ENCODE data around the gene ZNF653.
A peak's percentile ranks its signal among the peaks of the same experiment; 100 is the strongest.

The ZNF653 gene, protein sequence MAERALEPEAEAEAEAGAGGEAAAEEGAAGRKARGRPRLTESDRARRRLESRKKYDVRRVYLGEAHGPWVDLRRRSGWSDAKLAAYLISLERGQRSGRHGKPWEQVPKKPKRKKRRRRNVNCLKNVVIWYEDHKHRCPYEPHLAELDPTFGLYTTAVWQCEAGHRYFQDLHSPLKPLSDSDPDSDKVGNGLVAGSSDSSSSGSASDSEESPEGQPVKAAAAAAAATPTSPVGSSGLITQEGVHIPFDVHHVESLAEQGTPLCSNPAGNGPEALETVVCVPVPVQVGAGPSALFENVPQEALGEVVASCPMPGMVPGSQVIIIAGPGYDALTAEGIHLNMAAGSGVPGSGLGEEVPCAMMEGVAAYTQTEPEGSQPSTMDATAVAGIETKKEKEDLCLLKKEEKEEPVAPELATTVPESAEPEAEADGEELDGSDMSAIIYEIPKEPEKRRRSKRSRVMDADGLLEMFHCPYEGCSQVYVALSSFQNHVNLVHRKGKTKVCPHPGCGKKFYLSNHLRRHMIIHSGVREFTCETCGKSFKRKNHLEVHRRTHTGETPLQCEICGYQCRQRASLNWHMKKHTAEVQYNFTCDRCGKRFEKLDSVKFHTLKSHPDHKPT

DNA sequence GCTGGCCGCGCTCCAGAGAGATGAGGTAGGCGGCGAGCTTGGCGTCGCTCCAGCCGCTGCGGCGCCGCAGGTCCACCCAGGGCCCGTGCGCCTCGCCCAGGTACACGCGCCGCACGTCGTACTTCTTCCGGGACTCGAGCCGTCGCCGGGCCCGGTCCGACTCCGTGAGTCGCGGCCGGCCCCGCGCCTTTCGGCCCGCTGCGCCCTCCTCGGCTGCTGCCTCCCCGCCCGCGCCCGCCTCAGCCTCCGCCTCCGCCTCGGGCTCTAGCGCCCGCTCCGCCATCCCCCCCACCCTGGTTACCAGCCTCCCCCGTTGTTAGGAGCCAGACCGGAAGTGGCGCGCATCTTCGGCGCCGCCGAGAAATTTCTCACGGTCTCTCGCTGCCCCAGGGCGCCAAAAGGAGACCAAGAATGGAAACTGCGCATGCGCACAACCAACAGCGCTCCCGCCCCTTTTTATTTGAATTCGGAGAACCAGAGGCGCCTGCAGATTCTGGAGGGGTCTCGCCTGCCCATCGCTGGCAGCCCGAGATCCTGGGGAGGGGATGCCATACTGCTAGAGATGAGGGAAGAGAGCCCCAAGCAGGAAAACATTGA is at the start of gene ZNF653:
Gene ZNF653, minus strand, starts transcription at position 336 of the 597 bp plus-strand sequence. Its CDS starts 53 bp downstream, at position 283.
- peak; percentile 95 for DNase-seq

DNA sequence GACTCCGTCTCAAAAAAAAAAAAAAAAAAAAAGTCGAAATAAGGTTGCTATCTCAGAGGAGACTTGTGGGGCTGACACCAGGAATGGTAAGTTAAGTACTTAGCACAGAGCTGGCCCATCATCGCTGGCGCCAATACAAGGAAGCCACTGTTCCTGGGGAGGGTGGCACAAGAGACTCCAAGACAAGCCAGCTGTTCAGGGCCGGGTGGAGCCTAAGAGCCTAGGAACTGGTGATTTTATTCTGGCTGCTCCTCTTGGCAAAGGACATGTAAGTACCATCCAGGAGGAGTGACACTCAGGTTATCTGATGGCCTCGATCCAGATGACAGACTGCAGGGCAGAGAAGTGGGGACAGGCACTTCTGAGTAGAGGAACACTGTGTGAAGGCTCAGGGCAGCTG is 49.6 kb upstream of the ZNF653 start:
- DNase-seq, result no peak

DNA sequence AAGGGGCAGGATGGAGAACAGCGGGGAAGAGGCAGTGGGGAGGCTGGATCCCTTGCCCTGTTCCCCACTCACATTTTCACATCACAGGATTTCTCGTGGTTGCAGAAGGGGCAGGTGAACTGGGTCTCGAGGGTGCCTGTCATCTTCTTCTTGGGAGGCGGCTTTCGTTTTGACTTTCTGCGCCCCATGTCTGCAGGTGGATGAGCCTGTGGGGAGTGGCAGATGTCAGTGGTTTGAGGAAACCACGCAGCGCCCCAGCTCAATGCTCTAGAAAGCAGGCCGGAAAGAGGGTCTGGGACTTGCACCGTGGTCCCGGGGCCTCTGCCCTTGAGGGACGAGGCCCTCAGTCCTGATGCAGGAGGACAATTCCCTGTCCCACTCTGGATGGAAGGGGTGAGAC is 48.5 kb upstream of the ZNF653 start:
- DNase-seq, result no peak

DNA sequence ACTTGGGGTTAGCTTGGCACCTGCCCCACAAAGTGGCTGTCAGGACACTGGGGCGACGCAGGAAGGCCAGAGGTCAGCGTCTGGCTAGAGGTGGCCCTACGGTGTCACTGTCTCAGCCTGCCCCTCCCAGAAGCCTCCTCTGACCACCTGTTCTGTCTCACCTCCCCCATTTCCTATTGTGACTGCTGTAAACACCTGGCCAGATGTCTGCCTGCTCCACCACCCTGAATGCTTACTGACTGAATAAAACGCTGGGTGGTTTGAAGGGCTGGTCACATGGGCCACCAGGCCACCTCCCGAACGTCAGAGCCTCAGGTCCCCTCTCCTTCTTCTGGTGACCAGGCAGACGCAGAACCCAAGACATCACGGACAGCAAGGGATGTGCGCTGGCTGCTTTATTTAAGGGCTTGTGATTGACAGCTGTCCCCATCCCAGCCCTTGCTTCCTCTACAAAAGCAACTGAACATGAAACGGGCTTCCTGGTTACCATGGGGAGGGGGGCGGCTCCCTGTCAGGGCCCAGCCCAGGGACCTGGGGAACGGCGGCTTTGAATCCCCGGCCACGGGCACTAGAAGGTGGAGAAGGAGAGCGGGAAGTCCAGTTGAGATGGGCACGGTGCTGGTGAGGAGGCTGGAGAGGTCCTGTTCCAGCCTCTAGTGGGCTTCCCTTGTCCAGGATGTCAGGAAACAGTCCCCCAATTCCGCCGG is 47.2 kb upstream of the ZNF653 start:
- no peak for DNase-seq

DNA sequence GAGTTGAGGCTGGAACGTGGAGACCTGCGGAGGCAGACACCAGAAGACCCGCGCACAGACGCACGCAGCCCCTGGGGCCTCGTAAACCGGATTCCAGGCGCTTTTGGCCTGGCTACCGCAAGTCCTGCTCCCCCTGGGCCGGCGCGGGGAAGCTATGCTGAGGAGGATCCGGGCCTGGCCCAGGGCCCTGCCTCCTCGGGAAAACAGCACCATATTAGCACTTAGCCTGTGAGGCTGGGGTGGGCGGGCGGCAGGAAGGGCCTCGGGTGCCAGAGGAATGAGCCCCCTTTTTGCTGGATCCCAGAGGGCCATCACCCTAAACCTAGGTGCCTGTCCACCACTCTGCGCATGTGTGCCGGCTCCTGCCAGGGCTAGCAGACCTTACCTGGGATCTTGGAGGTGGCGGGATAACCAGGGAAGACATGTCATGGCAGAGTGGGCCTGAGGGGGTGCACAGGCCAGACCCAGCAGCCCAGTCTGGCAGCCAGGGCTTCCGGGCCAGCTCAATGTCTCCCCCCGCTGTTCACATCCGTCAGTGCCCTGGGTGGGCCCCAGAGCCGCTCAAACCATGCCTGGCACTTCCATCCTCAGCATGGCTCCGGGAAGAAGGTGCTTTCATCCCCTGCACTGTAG is 46.1 kb upstream of the ZNF653 start:
- no peak for DNase-seq

DNA sequence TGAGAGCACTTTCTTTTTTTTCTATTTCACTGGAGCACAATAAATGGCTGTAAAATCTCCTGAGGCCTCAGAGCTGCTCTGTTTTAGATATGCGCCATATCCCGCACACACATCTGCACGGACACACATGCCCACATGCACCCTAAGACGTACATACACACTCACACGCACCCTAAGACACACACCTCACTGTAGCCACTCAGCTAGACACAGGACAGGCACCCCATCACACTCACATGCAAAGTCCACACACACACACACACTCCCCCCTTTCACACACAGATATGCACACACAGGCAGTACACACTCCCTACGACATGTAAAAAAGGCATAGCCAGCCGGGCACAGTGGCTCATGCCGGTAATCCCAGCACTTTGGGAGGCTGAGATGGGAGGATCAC is 44.6 kb upstream of the ZNF653 start:
- DNase-seq, result no peak

DNA sequence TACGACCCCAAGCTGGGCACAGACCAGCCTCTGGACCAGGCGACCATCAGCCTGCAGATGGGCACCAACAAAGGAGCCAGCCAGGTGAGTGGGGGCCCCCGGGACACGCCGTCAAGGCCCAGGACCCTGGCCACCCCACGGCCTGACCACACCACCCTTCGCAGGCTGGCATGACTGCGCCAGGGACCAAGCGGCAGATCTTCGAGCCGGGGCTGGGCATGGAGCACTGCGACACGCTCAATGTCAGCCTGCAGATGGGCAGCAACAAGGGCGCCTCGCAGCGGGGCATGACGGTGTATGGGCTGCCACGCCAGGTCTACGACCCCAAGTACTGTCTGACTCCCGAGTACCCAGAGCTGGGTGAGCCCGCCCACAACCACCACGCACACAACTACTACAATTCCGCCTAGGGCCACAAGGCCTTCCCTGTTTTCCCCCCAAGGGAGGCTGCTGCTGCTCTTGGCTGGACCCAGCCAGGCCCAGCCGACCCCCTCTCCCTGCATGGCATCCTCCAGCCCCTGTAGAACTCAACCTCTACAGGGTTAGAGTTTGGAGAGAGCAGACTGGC is 43.8 kb upstream of the ZNF653 start:
- no peak for DNase-seq

DNA sequence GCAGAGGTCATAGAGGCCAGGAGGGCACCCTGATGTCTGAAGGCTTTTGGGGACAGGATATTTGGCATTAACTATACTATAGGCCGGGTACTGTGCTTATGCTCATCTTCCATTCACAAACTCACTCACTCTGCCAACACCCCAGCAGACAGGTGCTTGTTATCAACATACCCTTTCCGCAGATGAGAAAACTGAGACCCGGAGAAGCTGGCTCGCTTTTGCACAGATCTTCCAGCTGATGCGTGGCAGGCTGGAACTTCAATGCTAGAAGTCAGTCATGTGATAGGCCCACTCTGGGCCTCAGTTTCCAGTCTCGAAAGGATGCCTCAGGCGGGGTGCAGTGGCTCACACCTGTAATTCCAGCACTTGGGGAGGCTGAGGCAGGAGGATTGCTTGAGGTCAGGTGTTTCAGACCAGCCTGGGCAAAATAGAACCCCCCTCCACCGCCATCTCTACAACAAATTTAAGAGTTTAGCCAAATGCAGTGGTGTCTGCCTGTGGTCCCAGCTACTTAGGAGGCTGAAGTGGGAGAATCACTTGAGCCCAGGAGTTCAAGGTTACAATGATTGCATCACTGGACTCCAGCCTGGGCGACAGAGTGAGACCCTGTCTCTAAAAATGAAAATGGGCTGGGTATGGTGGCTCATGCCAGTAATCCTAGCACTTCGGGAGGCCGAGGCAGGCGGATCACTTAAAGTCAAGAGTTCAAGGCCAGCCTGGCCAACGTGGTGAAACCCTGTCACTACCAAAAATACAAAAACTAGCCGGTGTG is 42.5 kb upstream of the ZNF653 start:
- DNase-seq, result no peak

DNA sequence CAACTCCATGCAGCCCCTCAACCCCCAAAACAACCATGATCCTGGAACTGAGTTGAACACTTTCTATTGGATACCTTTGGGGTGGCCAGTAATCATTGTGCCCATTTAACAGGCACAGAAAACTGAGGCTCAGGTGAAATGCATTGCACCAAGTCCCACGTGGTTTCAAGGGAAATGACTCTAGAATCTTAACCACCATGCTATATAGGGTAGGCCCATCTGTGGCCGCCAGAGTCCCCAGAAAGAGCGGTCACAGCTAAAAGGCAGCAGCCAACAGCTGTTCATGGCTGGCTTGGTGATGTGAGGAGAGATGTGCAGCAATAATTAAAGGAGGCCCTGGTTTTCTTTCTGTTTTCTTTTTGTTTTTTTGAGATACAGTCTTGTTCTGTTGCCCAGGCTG is 35.6 kb upstream of the ZNF653 start:
- no peak for DNase-seq

DNA sequence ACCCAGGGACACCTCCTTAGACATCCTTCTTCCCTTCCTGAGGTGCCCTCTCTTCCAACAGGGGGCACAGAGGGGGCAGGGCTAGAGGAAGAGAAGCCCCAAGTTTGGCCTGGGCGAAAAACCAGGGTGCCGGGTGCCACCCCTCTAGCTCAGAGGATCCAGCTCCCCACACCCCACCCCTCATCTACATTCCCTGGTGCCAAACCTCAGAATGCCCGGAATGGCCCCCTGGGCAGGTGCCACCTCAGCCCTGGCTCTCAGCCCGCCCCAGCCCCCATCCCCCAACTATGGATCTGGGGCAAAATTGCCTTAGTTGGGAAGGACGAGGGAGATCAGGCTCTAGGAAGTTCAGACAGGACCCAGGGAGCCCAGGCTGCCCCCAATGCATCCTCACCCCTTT is 35.0 kb upstream of the ZNF653 start:
- no peak for DNase-seq

DNA sequence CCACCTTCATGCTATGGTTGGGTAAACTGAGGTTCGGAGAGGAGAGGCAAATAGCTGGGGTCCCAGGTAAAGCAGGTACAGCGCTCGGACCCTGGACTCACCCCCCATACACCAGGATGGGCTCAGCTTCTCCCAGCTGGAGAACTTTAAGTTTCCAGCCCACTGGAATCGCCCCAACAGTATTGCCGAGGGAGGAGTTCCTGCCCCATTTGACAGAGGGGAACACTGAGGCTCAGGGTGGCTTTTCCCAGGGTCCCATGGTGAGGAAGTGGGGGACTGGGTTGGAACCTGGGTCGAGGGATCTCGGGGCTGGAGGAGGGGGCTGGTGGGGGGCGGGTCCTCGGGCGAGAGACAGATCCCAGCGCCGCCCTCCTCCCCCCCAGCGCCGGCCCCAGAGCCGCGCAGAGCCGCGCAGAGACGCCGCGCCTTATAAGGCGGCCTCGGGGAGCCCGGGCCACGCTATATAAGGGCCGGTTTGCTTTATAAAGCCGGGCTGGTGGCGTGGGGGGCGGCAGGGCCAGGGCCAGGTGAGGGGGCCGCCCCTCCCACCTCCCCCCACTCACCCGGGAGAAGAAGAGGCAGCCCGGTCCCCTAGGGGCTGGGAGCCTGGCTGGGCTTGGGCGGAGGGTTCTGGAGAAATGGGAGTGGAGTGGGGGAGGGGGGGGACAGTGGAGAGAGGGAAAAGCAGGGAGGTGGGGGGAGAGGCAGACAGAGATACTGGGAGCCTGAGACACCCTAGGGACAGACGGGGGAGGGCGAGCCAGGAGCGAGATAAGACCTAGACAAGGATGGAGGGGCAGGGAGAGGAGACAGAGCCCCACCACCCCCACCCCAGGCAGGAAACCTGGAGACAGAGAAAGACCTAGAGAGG is 34.1 kb upstream of the ZNF653 start:
- DNase-seq, result no peak

DNA sequence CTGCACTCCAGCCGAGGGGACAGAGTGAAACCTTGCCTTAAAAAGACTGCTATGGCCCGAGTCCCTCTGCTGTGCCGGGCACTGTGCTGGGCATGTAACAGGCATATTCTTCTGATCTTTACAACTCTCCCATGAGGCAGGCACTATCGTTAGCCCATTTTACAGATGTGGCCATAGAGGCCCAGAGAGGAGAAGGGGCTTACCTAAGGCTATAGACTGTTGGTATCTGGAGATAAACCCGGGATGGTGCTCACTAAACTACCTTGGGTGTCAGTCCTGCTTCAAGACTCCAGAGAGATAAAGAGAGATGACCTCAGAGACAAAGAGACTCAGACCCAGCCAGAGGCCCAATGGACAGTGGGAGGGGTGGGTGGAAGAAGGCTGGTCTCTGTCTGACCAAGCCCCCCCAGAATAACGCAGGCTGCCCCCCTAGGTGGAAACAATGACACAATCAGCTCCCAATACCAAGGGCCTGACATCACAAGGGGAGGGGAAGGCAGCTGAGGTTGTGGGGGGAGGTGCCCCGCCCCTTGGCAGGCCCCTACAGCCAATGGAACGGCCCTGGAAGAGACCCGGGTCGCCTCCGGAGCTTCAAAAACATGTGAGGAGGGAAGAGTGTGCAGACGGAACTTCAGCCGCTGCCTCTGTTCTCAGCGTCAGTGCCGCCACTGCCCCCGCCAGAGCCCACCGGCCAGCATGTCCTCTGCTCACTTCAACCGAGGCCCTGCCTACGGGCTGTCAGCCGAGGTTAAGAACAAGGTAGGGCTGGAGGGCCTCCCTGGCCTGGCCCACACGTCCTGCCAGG is 32.8 kb upstream of the ZNF653 start, which contains the start of gene CNN1:
Gene CNN1, plus strand, starts transcription at position 620 of the 805 bp plus-strand sequence. Its CDS starts 77 bp downstream, at position 697.
- no peak for DNase-seq

DNA sequence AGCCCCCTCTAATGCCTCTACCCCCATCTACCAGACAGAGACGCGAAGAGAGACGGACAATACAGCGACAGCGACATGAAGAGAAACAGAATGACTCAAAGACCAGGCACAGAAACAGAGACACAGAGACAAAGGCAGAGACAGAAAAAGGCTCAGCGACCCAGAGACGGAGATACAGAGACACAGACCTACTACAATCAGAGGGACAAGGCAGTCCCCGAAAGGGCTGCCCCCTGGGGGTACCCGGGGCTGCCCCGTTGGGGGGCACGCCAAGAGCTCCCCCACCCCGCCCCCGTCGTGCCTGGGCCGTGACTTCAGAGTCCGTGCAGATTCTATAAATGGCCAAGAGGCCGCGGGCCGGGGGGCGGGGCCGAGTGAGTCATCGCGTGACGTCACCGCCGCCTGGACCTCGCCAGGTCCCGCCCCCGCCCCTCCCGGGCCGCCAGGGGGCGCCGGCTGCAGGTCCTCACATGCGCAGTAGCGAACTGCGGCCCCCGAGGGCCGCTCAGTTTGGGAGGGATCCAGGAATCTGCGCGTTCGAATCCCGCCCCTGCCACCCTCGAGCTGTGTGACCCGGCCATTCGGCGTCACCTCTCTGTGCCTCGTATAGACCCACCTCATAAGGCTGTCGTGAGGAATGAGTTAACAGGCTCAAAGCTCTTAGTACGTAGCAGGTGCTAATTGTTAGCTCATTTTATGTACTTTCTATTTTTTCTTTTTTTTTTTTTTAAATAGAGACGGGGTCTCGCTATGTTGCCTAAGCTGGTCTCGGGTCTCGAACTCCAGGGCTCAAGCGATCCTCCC is 30.4 kb upstream of the ZNF653 start:
- peak; percentile 91 for DNase-seq

DNA sequence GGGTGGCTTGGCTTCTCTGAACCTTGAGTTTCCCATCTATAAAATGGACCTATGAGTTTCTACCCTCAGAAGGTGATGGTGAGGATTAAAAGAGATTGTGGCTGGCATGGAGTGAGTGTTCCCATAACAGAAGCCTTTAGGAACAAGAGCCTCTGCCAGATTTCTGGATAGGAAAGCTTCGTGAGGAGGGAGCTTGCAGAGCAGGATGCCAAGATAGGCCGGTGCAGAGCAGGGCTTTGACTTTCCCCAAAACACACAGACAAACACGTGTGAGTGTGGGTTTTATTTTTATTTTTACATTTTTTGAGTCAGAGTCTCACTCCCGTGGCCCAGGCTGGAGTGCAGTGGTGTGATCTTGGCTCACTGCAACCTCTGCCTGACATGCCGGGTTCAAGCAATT is 29.3 kb upstream of the ZNF653 start:
- no peak for DNase-seq

DNA sequence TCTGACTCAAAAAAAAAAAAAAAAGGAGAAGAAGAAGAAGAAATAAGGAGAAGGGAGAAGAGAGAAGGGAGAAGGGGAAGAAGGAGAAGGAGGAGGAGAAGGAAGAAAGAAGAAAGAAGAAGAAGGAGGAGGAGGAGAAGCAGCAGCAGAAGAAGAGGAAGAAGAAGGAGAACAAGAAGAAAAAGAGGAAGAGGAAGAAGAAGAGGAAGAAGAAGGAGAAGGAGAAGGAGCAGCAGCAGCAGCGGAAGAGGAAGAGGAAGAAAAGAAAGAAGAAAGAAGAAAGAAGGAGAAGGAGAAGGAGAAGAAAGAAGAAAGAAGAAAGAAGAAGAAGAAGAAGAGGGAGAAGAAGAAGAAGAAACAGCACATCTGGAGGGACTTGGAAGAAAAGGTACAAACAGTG is 28.9 kb upstream of the ZNF653 start:
- no peak for DNase-seq

DNA sequence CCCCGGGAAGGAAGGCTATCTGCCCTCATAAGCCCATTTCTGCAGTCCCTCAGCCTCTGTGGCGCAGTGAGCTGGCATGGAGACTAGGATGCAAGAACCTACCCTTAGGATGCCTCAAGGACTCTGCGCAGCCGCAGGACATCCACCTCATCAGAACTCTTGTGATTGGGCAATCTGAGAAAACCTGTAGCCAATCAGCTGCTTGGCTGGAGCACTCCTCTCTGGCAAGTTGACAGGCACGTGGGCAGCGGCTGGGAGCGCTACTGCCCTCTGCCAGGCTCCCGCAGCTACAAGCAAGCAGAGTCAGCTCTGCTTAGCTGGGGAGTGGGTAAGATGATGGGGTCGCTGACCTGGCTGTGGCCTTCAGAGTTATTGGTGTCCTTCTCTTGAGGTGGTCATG is 24.8 kb upstream of the ZNF653 start:
- peak; percentile 73 for DNase-seq

DNA sequence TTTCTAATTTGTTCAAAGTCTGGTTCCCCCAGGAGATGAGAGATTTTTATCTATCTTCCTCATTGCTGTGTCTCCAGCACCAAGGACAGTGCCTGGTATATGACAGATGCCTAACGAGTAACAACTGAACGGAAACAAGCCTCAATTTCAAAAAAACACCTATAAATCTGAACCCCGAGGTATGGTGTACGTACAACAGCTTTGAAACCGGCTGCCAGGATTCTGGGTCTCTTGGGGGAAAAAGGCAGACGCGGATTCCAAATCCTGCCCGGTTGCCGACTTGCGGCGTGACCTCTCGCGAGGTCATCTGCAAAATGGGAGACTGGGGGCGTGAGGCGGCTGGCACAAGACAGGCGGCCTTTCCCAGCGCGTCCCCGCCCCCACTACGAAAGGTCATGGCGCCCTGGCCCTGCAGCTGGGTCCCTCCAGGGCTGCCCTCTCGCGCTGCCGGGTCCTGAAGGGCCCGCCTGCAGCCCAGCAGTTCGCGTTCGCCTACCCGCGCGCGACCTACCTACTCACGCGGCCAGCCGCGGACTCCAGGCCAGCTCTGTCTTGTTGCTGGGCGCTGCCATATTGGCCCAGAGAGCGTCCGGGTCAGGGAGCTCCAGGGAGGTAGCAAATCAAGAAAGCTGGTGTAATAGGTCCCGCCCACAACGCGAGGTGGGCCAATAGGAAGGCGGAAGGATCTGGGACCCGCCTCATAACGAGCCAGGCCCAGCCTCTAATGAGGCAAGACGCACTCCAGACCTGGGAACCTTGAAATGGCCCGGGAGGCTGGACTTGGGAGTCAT is 23.1 kb upstream of the ZNF653 start, which contains the start of gene ECSIT:
Gene ECSIT, minus strand, starts transcription at position 584 of the 791 bp plus-strand sequence. CDS start 9,964 bp downstream, outside the sequence.
- DNase-seq, result peak; percentile 96

DNA sequence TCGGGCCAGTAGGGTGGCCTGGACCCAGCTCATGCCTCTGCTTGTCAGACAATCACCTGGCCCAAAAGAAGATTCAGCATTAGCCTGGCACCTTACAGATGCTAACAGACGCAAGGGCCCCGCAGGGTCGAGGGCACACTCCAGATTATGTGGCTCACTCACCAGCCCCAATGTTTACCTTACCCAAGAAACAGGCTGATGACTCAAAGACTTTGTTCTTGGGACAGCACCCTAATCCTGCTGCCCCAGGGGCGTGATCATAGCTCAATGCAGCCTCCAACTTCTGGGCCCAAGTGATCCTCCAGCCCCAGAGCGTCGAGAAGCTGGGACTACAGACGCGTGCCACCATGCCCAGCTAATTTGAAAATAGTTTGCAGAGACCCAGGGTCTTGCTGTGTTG is 13.5 kb upstream of the ZNF653 start:
- no peak for DNase-seq
